ELF-1 (cell line): ENCODE measurements around the gene DEGS2.
A peak's percentile ranks its signal among the peaks of the same experiment; 100 is the strongest.
"Not testable (repeated sequence)": the region's sequence is repeated elsewhere in the genome, so short reads cannot be mapped to it uniquely, and the experiment has no call there.

Experiments
- DNase-seq: peaks from one replicate; pipeline ENCODE4 v3.0.0-alpha.2; 2016; ENCODE audit warnings: low read depth, low spot score

The DEGS2 gene

DNA sequence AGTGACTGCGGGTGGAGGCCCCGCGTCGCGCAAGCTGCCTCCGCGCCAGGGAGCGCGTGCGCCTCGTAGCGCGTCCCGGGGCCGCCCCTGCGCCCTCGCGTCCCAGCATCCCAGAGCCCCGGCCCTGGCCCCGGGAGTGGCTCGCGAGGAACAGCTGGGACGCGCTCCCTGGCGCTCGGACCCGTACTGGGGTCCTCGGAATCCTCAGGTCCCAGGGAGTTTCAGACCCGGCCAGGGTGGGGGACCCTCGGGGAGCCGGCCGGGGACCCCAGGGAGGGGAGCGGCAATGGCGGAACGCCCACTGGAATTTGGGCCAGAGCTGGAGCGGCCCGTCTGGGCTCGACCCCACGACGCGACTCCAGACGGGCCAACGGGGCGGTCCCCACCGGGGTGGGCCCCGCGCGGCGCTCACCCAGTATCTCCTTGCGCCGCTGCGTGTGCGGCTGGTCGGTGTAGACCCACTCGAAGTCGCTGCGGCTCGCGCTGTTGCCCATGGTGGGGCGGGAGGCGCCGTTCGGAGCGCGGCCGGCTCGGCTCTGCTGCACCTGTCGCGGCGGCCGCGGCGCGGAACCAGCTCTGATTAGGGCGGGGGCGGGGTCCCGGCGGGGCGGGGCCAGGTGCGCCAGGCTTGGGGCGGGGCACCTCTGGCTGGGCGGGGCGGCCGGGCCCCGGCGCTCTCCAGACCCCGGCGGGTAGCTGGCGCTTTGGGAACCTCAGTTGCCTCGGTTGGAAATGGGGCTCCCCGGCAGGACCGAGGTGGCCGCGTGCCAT lies at the start of gene DEGS2:
Gene DEGS2 (minus strand): TSS at position 552 of the 771 bp plus-strand sequence. CDS start 58 bp downstream, at position 494.
- DNase-seq, result no peak

DNA sequence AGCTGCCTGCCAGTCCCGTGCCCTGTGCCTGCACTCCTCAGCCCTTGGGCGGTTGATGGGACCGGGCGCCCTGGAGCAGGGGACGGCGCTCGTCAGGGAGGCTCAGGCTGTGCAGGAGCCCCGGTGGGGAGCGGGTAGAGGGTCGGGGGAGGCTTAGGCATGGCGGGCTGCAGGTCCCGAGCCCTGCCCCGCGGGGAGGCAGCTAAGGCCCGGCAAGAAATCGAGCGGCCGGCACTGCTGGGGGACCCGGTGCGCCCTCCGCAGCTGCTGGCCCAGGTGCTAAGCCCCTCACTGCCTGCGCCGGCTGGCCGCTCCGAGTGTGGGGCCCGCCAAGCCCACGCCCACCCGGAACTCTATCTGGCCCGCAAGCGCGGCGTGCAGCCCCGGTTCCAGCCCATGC lies 48.7 kb upstream of the DEGS2 start:
- DNase-seq, result not testable (repeated sequence)

- not testable (repeated sequence) for DNase-seq
These were observed 48.1 kb upstream of the DEGS2 start for GRCh38 chr14:100207588-100207987.

GRCh38 chr14:100204835-100205167 lies 45.4 kb upstream of the DEGS2 start:
- not testable (repeated sequence) for DNase-seq

DNA sequence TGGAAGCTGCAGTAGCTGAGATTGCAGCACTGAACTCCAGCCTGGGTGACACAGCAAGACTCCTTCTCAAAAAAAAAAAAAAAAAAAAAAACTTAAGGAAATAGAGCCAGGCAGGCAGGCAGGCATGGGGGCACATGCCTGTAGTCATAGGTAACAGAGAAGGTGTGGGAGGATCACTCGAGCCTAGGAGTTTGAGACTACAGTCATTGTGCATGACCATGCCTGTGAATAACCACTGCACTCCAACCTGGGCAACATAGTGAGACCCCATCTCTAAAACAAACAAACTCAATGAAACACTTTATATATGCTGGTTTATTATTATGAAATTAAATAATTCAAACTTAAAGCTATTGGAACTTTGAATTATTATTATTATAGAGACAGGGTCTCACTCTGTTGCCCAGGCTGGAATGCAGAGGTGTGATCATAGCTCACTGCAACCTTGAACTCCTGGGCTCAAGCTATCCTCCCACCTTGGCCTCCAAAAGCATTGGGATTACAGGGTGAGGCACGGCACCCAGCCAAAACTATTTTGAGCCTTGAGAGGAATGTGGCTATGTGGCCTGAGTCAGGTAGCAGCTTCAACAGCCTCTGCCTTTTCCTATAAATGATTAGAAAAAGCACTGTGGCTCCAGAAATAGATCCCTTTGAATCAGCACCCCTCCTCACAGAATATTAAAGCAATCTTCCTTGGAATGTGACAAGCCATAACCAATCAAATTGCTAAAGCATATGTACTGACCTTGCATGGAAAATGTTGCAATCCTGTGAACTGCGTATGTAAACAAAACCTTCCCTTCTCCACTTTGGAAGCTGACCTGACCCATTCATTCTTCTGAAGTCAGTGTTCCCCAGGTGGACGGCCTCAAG lies 44.8 kb upstream of the DEGS2 start:
- DNase-seq, result no peak

DNA sequence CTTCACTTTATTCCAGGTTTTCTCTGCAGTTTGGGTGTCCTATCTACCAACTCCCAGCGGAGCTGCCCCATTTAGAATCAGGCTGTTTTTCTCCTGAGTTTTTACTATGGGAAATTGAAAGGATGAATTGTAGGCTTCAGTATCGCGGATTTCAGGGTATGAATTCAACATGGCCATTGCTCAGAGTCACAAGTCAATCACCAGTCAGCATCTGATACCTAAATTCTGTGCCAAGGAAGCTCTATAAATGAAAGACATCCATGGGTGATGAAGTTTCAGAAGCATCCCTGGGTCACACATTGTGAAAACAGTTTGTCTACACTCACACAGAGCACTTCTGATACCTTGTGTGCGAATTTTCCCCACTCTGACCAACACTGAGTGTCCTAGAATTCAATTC lies 43.7 kb upstream of the DEGS2 start:
- DNase-seq, result no peak

DNA sequence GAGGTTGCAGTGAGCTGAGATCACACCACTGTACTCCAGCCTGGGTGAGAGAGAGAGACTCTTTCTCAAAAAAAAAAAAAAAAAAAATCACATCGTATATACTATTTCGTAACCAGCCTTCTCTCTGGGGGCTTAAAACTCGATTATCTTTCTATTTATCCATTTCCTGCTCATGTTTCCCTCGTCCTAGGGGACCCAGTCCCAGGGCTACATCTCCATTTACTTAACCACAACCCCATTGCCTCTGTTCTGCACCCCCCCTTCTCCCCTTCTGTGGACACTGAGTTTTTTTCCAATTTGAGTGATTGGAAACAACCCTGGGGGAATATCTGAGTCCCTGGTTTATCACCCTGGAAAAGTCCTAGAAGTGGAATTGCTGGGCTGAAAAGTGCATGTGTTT lies 43.3 kb upstream of the DEGS2 start:
- DNase-seq, result no peak

DNA sequence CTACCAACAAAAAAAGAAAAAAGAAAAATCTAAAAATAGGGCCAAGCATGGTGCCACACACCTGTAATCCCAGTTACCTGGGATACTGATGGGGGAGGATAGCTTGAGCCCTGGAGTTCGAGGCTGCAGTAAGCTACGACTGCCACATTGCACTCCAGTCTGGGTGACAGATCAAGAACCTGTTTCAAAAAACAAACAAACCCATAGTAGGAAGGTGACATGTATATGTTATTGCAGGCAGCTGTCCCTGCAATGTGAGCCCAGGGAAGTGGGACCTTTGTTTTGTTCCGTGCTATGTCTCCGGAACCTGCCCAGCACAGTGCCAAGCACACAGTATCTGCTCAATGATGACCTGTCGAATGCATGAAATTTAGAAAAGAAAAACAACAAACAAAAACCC lies 42.3 kb upstream of the DEGS2 start:
- no peak for DNase-seq

DNA sequence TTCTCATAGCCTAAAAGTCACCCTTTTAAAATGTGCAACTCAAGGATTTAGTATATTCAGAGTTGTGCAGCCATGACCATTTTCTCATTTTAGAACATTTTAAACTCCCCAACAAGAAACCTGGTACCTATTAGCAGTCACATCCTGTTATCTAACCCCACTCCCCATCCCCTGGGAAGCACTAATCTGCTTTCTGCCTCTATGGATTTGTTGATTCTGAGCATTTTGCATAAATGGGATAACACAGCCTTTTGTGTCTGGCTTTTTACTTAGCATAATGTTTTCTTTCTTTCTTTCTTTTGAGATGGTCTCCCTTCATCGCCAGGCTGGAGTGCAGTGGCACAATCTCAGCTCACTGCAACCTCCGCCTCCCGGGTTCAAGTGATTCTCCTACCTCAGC lies 40.9 kb upstream of the DEGS2 start:
- DNase-seq, result no peak

- DNase-seq, result peak; percentile 54
These were observed 39.9 kb upstream of the DEGS2 start for GRCh38 chr14:100199240-100199860.

DNA sequence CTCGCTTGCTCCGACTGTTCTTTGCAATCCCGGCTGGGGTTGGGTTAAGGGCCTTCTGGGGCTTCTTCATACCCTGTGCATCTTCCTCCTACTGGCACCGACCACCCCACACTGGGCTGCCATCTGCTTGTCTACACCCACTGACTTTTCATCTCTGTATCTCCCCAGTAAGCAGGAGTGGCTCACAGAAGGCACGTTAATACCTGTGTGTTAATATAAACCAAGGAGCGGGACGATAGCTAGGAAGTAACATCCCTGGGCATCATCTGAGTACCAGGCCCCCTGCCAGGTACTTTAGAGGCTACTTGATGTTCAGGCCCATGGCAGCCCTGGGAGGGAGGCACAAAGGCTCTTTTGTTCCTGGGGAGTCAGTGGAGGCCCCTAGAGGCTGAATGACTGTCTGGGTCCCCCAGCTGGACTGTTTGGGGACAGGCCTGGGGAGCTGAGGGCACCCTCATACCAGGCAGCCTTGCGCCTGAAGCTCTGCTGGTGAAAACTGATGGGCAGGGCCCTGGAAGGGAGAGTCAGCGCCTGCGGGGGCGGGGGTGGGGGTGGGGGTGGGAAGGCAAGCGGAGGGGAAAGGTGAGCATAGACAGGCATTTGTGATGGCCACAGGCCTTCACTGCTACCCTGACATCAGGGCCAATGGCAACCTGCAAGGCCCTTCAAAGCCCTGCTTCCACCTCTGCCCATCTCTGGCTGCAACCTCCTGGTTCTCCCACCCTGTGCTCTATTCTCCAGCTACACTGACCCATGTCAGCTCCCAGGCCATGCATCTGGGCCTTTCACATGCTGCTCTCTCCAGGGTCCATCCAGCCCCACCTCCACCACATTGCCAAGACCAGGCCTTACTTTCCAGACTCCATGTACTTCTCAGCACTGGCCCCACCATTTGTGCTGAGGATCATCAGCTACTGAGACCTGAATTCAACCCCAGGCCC lies 34.2 kb upstream of the DEGS2 start:
- DNase-seq, result no peak

GRCh38 chr14:100192672-100193416 lies 33.4 kb upstream of the DEGS2 start:
- DNase-seq, result peak; percentile 100

DNA sequence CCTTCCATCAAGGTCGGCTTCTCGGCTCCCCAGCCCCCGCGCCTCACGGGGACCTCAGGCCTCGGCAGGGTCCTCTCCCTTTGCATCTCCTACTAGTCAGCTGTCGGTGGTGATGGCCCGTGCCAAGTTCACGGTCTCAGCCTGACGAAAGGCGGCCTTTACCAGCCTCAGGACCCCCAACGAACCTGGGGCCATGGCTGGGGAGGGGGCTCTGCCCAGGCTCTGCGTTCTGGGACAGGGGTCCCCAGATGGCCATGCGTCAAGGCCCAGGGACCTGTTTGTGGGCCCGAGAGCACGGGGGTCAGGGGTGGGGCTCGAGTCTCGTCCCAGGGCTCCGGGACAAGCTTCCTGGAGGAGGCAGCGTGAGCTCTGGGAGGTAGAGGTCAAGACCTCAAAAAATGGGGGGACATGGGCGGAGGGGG lies 32.8 kb upstream of the DEGS2 start:
- no peak for DNase-seq

GRCh38 chr14:100191584-100192249 lies 32.3 kb upstream of the DEGS2 start:
- no peak for DNase-seq

DNA sequence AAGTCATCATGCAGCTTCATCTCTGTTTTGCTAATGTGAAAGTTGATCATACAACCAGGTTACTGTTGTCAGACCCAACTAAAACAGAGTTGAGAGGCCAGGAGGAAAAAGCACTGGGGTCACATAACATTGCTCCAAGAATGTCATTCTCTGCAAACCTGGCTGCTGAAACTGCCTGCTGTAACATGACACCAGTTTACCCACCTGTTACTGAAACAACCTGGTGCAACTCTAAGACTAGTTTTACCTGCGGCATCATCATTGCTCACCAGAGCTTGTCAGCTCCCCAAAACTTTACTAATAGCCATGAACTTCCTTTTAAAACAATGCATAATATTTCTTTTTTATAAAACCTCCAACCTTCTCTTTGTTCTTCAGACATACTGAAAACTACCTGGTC lies 30.7 kb upstream of the DEGS2 start:
- DNase-seq, result no peak

DNA sequence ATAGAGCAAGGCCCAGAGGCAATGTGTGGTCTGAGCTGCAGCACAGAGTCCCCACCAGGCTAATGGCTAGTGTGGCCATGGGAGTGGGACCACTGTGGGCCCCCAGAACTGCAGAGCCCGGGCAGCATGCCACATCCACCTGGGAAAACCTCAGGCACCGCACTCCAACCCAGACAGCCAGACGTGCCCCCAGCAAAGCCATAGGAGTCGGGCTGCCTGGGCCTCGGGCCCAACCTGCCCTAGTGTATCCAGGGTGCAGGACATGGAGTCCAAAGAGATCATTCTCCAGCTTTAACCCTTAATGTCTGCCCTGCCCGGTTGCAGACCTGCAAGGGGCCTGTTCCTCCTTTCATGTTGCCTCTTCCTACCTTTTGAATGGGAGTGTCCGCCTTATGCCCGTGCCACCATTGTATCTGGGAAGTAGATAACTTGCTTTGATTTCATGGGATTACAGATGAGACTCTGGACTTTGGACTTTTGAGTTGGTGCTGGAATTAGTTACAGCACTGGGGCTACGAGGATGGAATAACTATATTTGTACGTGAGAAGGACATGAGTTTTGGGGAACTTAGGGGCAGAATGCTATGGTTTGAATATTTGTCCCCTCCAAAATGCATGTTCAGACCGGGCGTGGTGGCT lies 29.1 kb upstream of the DEGS2 start:
- no peak for DNase-seq

GRCh38 chr14:100187247-100187833 lies 27.9 kb upstream of the DEGS2 start:
- DNase-seq, result no peak

DNA sequence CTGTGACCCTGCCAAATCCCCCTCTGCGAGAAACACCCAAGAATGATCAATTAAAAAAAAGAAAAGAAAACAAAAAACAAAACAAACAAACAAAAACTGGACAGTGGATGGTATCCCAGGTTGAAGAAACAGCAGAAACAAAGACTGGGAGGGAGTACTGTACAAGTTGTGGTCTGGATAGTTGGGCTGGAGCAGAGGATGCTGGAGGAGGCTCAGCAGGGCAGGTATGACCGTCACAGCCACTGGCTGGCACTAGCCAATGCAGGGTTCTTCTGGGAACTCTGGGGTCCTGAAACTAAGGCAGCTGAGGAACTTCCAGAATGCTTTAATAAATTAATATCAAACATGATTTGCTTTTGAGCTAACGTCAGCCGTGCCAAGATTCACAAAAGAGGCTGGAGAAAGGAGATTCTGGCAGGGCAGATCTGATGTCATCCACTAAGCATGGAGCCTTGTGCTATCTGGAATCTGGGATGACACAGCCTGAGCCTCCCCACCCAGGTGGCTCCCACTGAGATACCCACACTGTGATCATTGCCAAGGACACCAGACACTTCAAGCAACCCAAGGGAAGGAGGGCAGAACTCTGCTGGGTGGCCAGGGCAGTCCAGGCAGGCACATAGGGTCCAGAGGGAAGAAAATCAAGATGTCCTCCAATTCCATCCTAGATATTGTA lies 22.6 kb upstream of the DEGS2 start:
- DNase-seq, result not testable (repeated sequence)

GRCh38 chr14:100180671-100181070 lies 21.2 kb upstream of the DEGS2 start:
- not testable (repeated sequence) for DNase-seq
